K562 (cell line): ENCODE measurements around the gene NTNG1. TPM values are rescaled to one million over a fixed set of nuclear protein-coding genes. Genes with fewer than 3 reads are reported as not detected.

Experiments
- ATAC-seq: fragments of 200-7000 bp; cut with Tn5 transposase; 3 replicates; pipeline ENCODE4 v1.9.1; 2020; ENCODE audit warnings: moderate library complexity
- BruUV-seq: library from RNA; stranded (reverse); fragments of 400-500 nt; replicated peaks from 2 replicates; lab custom pipeline; 2021; lab: Mats Ljungman, UMichigan
- CTCF ChIA-PET: fragments of 300-600 bp; formaldehyde crosslinking; extraction: SDS; loops from one replicate; lab custom pipeline; 2021; ENCODE audit warnings: low intra/inter-chr PET ratio; lab: Yijun Ruan, JAX
- POLR2A ChIA-PET: fragments of 300-600, 350-650 bp; sonication (Branson Sonifier 250); formaldehyde crosslinking; extraction: SDS; loops from one replicate; lab custom pipeline; 2021; ENCODE audit warnings: antibody characterized with exemption, inconsistent platforms; lab: Yijun Ruan, JAX
- DNase-seq, 4 experiments: peaks; one replicate each; pipeline versions ENCODE4 v3.0.0 to v3.0.0-alpha.2; 2011 to 2018; ENCODE audit warnings: low spot score in 3 of 4, mixed read lengths in 3 of 4; ENCODE audit errors: extremely low read depth in 1 of 4
- FAIRE-seq: peaks from 2 replicates; lab custom pipeline; 2011; peaks lifted over from hg19 to GRCh38; lab: Jason Lieb, UNC
- H2AFZ ChIP-seq: 2 replicates; pipeline ENCODE4 v1.6.0; 2011; ENCODE audit warnings: low read depth, low read length, control low read depth, inconsistent platforms
- H3K27ac ChIP-seq: fragments of 200-600 bp; 3 replicates; pipeline ENCODE4 v1.8.0; 2011; ENCODE audit warnings: low read depth, mild to moderate bottlenecking, control low read depth, inconsistent platforms, low read length, moderate library complexity, mixed read lengths; ENCODE audit errors: extremely low read depth
- H3K27me3 ChIP-seq, 2 experiments: fragments of 300-600 bp in 1 of 2; 2 replicates in 1 of 2; 3 replicates in 1 of 2; pipeline versions ENCODE4 v1.6.0 to v1.8.0; 2011; ENCODE audit warnings: inconsistent platforms in 2 of 2, low read length in 2 of 2, mild to moderate bottlenecking in 1 of 2, mixed read lengths in 1 of 2, moderate library complexity in 1 of 2; ENCODE audit not compliant: control insufficient read depth in 2 of 2, insufficient read depth in 2 of 2
- H3K36me3 ChIP-seq: fragments of 300-600 bp; 3 replicates; pipeline ENCODE4 v1.8.0; 2011; ENCODE audit warnings: mild to moderate bottlenecking, low read length, inconsistent platforms; ENCODE audit not compliant: control insufficient read depth, insufficient read depth
- H3K4me1 ChIP-seq, 2 experiments: fragments of 200-600 bp in 1 of 2; replicated peaks in 1 of 2; 2 replicates in 1 of 2; 3 replicates in 1 of 2; pipeline versions ENCODE4 v1.5.1 to v1.8.0; 2011; ENCODE audit warnings: inconsistent platforms in 2 of 2, low read length in 2 of 2, mild to moderate bottlenecking in 1 of 2, mixed read lengths in 1 of 2, moderate library complexity in 1 of 2; ENCODE audit not compliant: control insufficient read depth in 2 of 2, insufficient read depth in 2 of 2
- H3K4me2 ChIP-seq: 2 replicates; pipeline ENCODE4 v1.6.1; 2011; ENCODE audit warnings: low read length, control low read depth, inconsistent platforms, mixed read lengths; ENCODE audit not compliant: insufficient read depth
- H3K4me3 ChIP-seq: fragments of 200-600 bp; sonication (generic), shearing (Covaris generic); 2 replicates; pipeline ENCODE4 v1.5.1; 2016; ENCODE audit warnings: control low read depth, inconsistent platforms
- H3K79me2 ChIP-seq: fragments of 200-600 bp; 3 replicates; pipeline ENCODE4 v1.8.0; 2011; ENCODE audit warnings: low read length, inconsistent platforms; ENCODE audit not compliant: control insufficient read depth, insufficient read depth
- H3K9ac ChIP-seq, 2 experiments: 2 replicates each; pipeline versions ENCODE4 v1.6.0 to v1.6.1; 2011; ENCODE audit warnings: low read depth in 2 of 2, low read length in 2 of 2, control low read depth in 1 of 2, inconsistent platforms in 1 of 2, mild to moderate bottlenecking in 1 of 2, mixed read lengths in 1 of 2; ENCODE audit not compliant: insufficient read depth in 1 of 2
- H3K9me1 ChIP-seq: one replicate; pipeline ENCODE4 v1.6.0; 2011; ENCODE audit warnings: inconsistent platforms, mild to moderate bottlenecking, low read length, moderate library complexity; ENCODE audit not compliant: control insufficient read depth, insufficient read depth
- H3K9me3 ChIP-seq: replicated peaks from 2 replicates; pipeline ENCODE4 v1.5.1; 2011; ENCODE audit warnings: low read depth, low read length, inconsistent platforms; ENCODE audit not compliant: control insufficient read depth, insufficient read depth
- H4K20me1 ChIP-seq: replicated peaks from 2 replicates; pipeline ENCODE4 v1.6.1; 2011; ENCODE audit warnings: low read length, inconsistent platforms, mixed read lengths; ENCODE audit not compliant: control insufficient read depth, insufficient read depth
- ARID2 ChIP-seq: fragments of 450-650 bp; IDR thresholded peaks from 2 replicates; pipeline ENCODE4 v1.6.1; 2017; ENCODE audit warnings: antibody characterized with exemption, mild to moderate bottlenecking
- CREB3L1 ChIP-seq: fragments of 450-650 bp; IDR thresholded peaks from 2 replicates; pipeline ENCODE4 v1.6.1; 2014; ENCODE audit warnings: low read depth, mild to moderate bottlenecking, moderate library complexity, borderline replicate concordance
- E2F3 ChIP-seq: fragments of 250-450 bp; sonication (Bioruptor Pico); IDR thresholded peaks from 2 replicates; pipeline ENCODE4 v1.4.0; 2020; ENCODE audit warnings: mild to moderate bottlenecking
- ILF3 ChIP-seq: fragments of 450-650 bp; IDR thresholded peaks from 2 replicates; pipeline ENCODE4 v1.6.1; 2018; ENCODE audit warnings: antibody characterized with exemption, mild to moderate bottlenecking, moderate library complexity, borderline replicate concordance
- MTA1 ChIP-seq: fragments of 450-650 bp; IDR thresholded peaks from 2 replicates; pipeline ENCODE4 v1.6.1; 2017; ENCODE audit warnings: borderline replicate concordance
- NFIC ChIP-seq: fragments of 450-650 bp; IDR thresholded peaks from 2 replicates; pipeline ENCODE4 v1.6.1; 2017; ENCODE audit warnings: mild to moderate bottlenecking, inconsistent platforms
- PHB2 ChIP-seq: fragments of 450-650 bp; IDR thresholded peaks from 2 replicates; pipeline ENCODE4 v1.6.1; 2017; ENCODE audit warnings: low read depth
- ZNF263 ChIP-seq: sonication (generic); formaldehyde crosslinking; IDR thresholded peaks from 2 replicates; pipeline ENCODE4 v1.8.0; 2022; ENCODE audit warnings: mild to moderate bottlenecking, missing genetic modification reagents, borderline replicate concordance
- WGBS: fragments of 100-300 bp; shearing (Covaris generic); methylation state at CpG from one replicate; pipeline ENCODE4 v1.1.6; 2016; ENCODE audit warnings: low coverage, mixed read lengths; ENCODE audit not compliant: insufficient coverage; ENCODE audit errors: missing lambda C conversion rate; 5-methylcytosine and 5-hydroxymethylcytosine counted together
- in situ Hi-C: fragments of 300-500 bp; cut with MboI; formaldehyde crosslinking; loops from 4 replicates; pipeline ENCODE4 v1.15.0; 2018; ENCODE audit warnings: inconsistent platforms, mixed read lengths
- intact Hi-C: fragments of 100-400 bp; cut with micrococcal nuclease; formaldehyde crosslinking; loops from 2 replicates; pipeline ENCODE4 v1.14.2; 2022
- polyA plus RNA-seq, 8 experiments: library from polyadenylated mRNA; depleted of rRNA in 4 of 8; stranded (reverse) in 5 of 8; unstranded in 3 of 8; fragments of >200 nt; fragmentation: Nextera tagmentation in 2 of 8; fragmentation: Illumina TruSeq in 1 of 8; extraction: Ambion mirVana in 2 of 8; extraction: Trizol in 1 of 8; gene quantifications; 2 replicates each; pipeline versions ENCODE4 v1.2.1 to v1.2.3, GENCODE V29; 2011 to 2014; ENCODE audit warnings: inconsistent platforms in 1 of 8, missing spikeins in 1 of 8
- total RNA-seq, 7 experiments: library from RNA; depleted of rRNA in 6 of 7; stranded (reverse); fragments of >200 nt in 6 of 7; fragmentation: Illumina TruSeq in 2 of 7; extraction: Trizol in 2 of 7; gene quantifications; 2 replicates each; pipeline versions ENCODE4 v1.2.1 to v1.2.3, GENCODE V29; 2011 to 2021; ENCODE audit warnings: low replicate concordance in 1 of 7

NTNG1 gene
- total and polyA plus RNA-seq, 9 of the 15 experiments (the other 6 are each of a cell fraction or from before 2014, with no cell fraction given): not detected

GRCh38 chr1:107436552-107437241 lies 295.9 kb downstream of the NTNG1 start:
- Histone ChIP-seq H3K27me3 (no peaks in the 10 kb centered on the region), H3K4me1 (no peaks in the 10 kb centered on the region), H3K4me2 (no peak overlapping the region), H3K27ac (no peak overlapping the region), H3K4me3 (no peak overlapping the region), H2AFZ (no peak overlapping the region), H3K79me2 (no peaks in the 10 kb centered on the region), H3K9ac (no peak overlapping the region), H3K9me1 (no peaks in the 10 kb centered on the region), H3K9me3 (no peaks in the 10 kb centered on the region), H4K20me1 (no peaks in the 10 kb centered on the region), H3K36me3 (no peaks in the 10 kb centered on the region)
- in situ Hi-C loops: no loop called here
- no TSS peak for BruUV-seq
- POLR2A ChIA-PET: no interaction called here
- FAIRE-seq (no peak), ATAC-seq (no peak), DNase-seq (no peak)
- intact Hi-C loops: no loop called here
- no peak for TF ChIP-seq MTA1
- TF ChIP-seq ARID2: no peak
- no peak for TF ChIP-seq PHB2
- CTCF ChIA-PET: no interaction called here
- WGBS: 4% methylated on average over 13 of the region's 13 CpGs

DNA sequence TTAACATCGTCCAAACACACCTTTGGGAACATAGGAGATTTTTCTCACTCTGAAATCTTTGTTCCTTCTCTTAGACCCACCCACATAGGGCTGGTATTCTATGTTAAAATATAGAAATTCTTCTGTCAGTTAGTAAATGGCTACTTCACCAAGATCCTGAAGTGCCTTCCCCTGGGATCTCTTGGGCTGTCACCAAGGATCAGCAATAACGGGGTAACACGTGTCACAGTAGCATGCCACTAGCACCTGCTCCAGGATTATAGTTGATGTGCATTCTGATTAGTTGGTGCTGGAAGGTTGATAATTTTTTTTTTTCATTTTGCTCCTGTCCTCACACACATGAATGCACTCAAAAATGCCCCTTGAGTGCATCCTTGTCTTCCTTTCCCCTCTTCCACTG lies 298.7 kb downstream of the NTNG1 start:
- 0% methylated on average over 3 of the region's 3 CpGs for WGBS
- BruUV-seq: no TSS peak
- no peak for TF ChIP-seq NFIC
- TF ChIP-seq ILF3: no peak
- no peak for TF ChIP-seq ZNF263 (CRISPR knock-in tag)
- TF ChIP-seq CREB3L1: no peak
- no peak for TF ChIP-seq E2F3 (CRISPR knock-in tag)

More for the DNA sequence above, 298.7 kb downstream of the NTNG1 start:
- Histone ChIP-seq H3K27me3 (no peaks in the 10 kb centered on the region; a peak in 1 of 5 replicates), H4K20me1 (no peaks in the 10 kb centered on the region), H3K9me1 (no peaks in the 10 kb centered on the region), H3K79me2 (no peaks in the 10 kb centered on the region), H3K9me3 (no peaks in the 10 kb centered on the region), H3K36me3 (no peaks in the 10 kb centered on the region), H3K4me2 (no peak overlapping the region), H3K9ac (no peak overlapping the region), H3K4me1 (no peaks in the 10 kb centered on the region), H3K27ac (no peak overlapping the region), H2AFZ (no peak overlapping the region), H3K4me3 (no peak overlapping the region)
- DNase-seq: no peak
- CTCF ChIA-PET: no interaction called here
- ATAC-seq: no peak
- in situ Hi-C loops: no loop called here
- intact Hi-C loops: no loop called here
- no peak for FAIRE-seq
- POLR2A ChIA-PET: no interaction called here
